B cell (primary cell): ENCODE measurements around the gene LRTM1. TPM values are rescaled to one million over a fixed set of nuclear protein-coding genes. Genes with fewer than 3 reads are reported as not detected.

Experiments used
- ATAC-seq: fragments of 200-7000 bp; cut with Tn5 transposase; one replicate; pipeline ENCODE4 v1.10.0; 2021; ENCODE audit warnings: low read depth, mild to moderate bottlenecking, moderate number of reproducible peaks, moderate library complexity
- CTCF ChIA-PET: fragments of 350-600 bp; sonication (Branson Sonifier 250); formaldehyde crosslinking; loops from one replicate; lab custom pipeline; 2021; ENCODE audit warnings: antibody characterized with exemption, inconsistent platforms; lab: Charles Lee
- POLR2A ChIA-PET: fragments of 350-600 bp; sonication (Branson Sonifier 250); formaldehyde crosslinking; loops from one replicate; lab custom pipeline; 2021; ENCODE audit warnings: antibody characterized with exemption; lab: Charles Lee
- DNase-seq: peaks from one replicate; pipeline ENCODE4 v3.0.0; 2013
- H2AFZ ChIP-seq: 2 replicates; pipeline ENCODE4 v1.6.1; 2012; ENCODE audit warnings: mild to moderate bottlenecking, low read depth, low read length; ENCODE audit not compliant: insufficient read depth, poor library complexity, severe bottlenecking
- H3K27ac ChIP-seq, 2 donors: 1 replicate in 1 of 2; 2 replicates in 1 of 2; pipeline ENCODE4 v1.5.1; 2012 to 2013; ENCODE audit warnings: low read length in 2 of 2, mild to moderate bottlenecking in 2 of 2, moderate library complexity in 1 of 2
- H3K27me3 ChIP-seq, 4 experiments: fragments of 200-600 bp in 1 of 4; sonication (generic) in 1 of 4; replicated peaks in 1 of 4; 1 replicate in 2 of 4; 2 replicates in 2 of 4; pipeline versions ENCODE4 v1.6.1 to v1.7.0; 2013 to 2016; ENCODE audit warnings: low read length in 3 of 4, mild to moderate bottlenecking in 2 of 4, mixed read lengths in 1 of 4, moderate library complexity in 1 of 4; ENCODE audit not compliant: insufficient read depth in 4 of 4, control insufficient read depth in 3 of 4; ENCODE audit errors: control extremely low read depth in 1 of 4
- H3K36me3 ChIP-seq, 2 experiments: replicated peaks in 1 of 2; 1 replicate in 1 of 2; 2 replicates in 1 of 2; pipeline versions ENCODE4 v1.6.1 to v1.7.1; 2013; ENCODE audit warnings: low read length in 1 of 2; ENCODE audit not compliant: insufficient read depth in 2 of 2, control insufficient read depth in 1 of 2; ENCODE audit errors: control extremely low read depth in 1 of 2, extremely low read depth in 1 of 2
- H3K4me1 ChIP-seq, 2 donors: fragments of 200-600 bp in 1 of 2; sonication (generic) in 1 of 2; 1 replicate in 1 of 2; 2 replicates in 1 of 2; pipeline versions ENCODE4 v1.5.1 to v1.6.1; 2013 to 2017; ENCODE audit warnings: low read length in 2 of 2; ENCODE audit not compliant: control insufficient read depth in 2 of 2, insufficient read depth in 2 of 2
- H3K4me2 ChIP-seq: replicated peaks from 2 replicates; pipeline ENCODE3; 2012; ENCODE audit warnings: mild to moderate bottlenecking, low read depth, low read length; ENCODE audit not compliant: poor library complexity, severe bottlenecking
- H3K4me3 ChIP-seq, 5 experiments: fragments of 200-600 bp in 1 of 5; sonication (generic) in 1 of 5; 1 replicate in 3 of 5; 2 replicates in 2 of 5; pipeline versions ENCODE4 v1.5.1 to v1.7.0; 2011 to 2016; ENCODE audit warnings: low read length in 4 of 5, mild to moderate bottlenecking in 4 of 5, low read depth in 2 of 5, control low read depth in 1 of 5, moderate library complexity in 1 of 5; ENCODE audit not compliant: insufficient read depth in 1 of 5; ENCODE audit errors: control extremely low read depth in 1 of 5, extremely low read depth in 1 of 5
- H3K79me2 ChIP-seq: fragments of 200-600 bp; sonication (generic); one replicate; pipeline ENCODE4 v1.6.0; 2016; ENCODE audit warnings: low read length; ENCODE audit not compliant: control insufficient read depth, insufficient read depth
- H3K9ac ChIP-seq: fragments of 200-600 bp; sonication (generic); 2 replicates; pipeline ENCODE4 v1.6.1; 2017; ENCODE audit warnings: mild to moderate bottlenecking, low read length, moderate library complexity
- H3K9me3 ChIP-seq, 3 donors: one replicate each; pipeline versions ENCODE4 v1.6.1 to v1.7.1; 2013; ENCODE audit warnings: low read length in 2 of 3; ENCODE audit not compliant: control insufficient read depth in 2 of 3, insufficient read depth in 1 of 3; ENCODE audit errors: control extremely low read depth in 1 of 3
- H4K20me1 ChIP-seq: 2 replicates; pipeline ENCODE4 v1.6.0; 2012; ENCODE audit warnings: mild to moderate bottlenecking, low read length; ENCODE audit not compliant: insufficient read depth, control insufficient read depth, poor library complexity, severe bottlenecking
- H3K27ac Mint-ChIP-seq: one replicate; pipeline ENCODE4 v1.8.0; 2021; ENCODE audit warnings: mixed read lengths
- H3K27me3 Mint-ChIP-seq: one replicate; pipeline ENCODE4 v1.8.0; 2021; ENCODE audit warnings: mixed read lengths
- H3K4me1 Mint-ChIP-seq: one replicate; pipeline ENCODE4 v1.8.0; 2021; ENCODE audit warnings: mixed read lengths
- H3K4me3 Mint-ChIP-seq: one replicate; pipeline ENCODE4 v1.8.0; 2021; ENCODE audit warnings: mixed read lengths
- H3K9me3 Mint-ChIP-seq: one replicate; pipeline ENCODE4 v1.8.0; 2022; ENCODE audit warnings: mixed read lengths; ENCODE audit not compliant: insufficient read depth
- CTCF ChIP-seq: fragments of 200-600 bp; IDR thresholded peaks from one replicate; pipeline ENCODE4 v1.8.0; 2022; ENCODE audit warnings: antibody characterized with exemption, mild to moderate bottlenecking
- EZH2 ChIP-seq: IDR thresholded peaks from 2 replicates; pipeline ENCODE4 v1.6.1; 2012; ENCODE audit warnings: borderline replicate concordance, low read depth, mild to moderate bottlenecking, moderate library complexity, low read length; ENCODE audit not compliant: insufficient read depth, poor library complexity, severe bottlenecking
- WGBS: methylation state at CpG from one replicate; pipeline ENCODE4 v1.1.5; 2013; ENCODE audit warnings: missing lambda C conversion rate; ENCODE audit not compliant: insufficient coverage; 5-methylcytosine and 5-hydroxymethylcytosine counted together
- intact Hi-C: fragments of 100-400 bp; cut with micrococcal nuclease; formaldehyde crosslinking; loops from one replicate; pipeline ENCODE4 v1.10.0; 2022
- polyA plus RNA-seq: library from polyadenylated mRNA; depleted of rRNA; stranded (reverse); fragments of >200 nt; gene quantifications from 2 replicates; pipeline ENCODE4 v1.2.3, GENCODE V29; 2012
- total RNA-seq, 2 donors: library from RNA; stranded (reverse); fragments of 120-200 nt in 1 of 2; gene quantifications; 1 replicate in 1 of 2; 2 replicates in 1 of 2; pipeline versions ENCODE4 v1.2.3 to v1.2.4, GENCODE V29; 2013 to 2022

LRTM1 gene
- total and polyA plus RNA-seq, 2 donors (not counting 1 experiment from before 2014, with no cell fraction given) = not detected

GRCh38 chr3:54873059-54874010 is 54.5 kb downstream of the LRTM1 start:
- intact Hi-C loops = no loop called here
- ChIA-PET CTCF (no interaction called here), POLR2A (no interaction called here)
- Mint-ChIP-seq H3K4me3 (no peak overlapping the region), H3K4me1 (no peaks in the 10 kb centered on the region), H3K9me3 (no peaks in the 10 kb centered on the region), H3K27me3 (no peaks in the 10 kb centered on the region), H3K27ac (no peak overlapping the region)
- peaks cover 0 to 3% (median 0%) of the 10 kb centered on the region in 3 donors for H3K9me3 ChIP-seq
- no peaks in the 10 kb centered on the region for H3K27me3 ChIP-seq
- no peak for TF ChIP-seq EZH2
- no peak for TF ChIP-seq CTCF
- no peak overlapping the region for H2AFZ ChIP-seq
- WGBS = 93% methylated on average over 6 of the region's 8 CpGs
- H3K27ac ChIP-seq = no peak overlapping the region
- H3K9ac ChIP-seq = no peak overlapping the region
- no peaks in the 10 kb centered on the region for H3K4me1 ChIP-seq
- no peaks in the 10 kb centered on the region for H4K20me1 ChIP-seq
- H3K4me2 ChIP-seq = no peak overlapping the region
- no peak for DNase-seq
- H3K4me3 ChIP-seq = no peak overlapping the region
- no peak for ATAC-seq
- no peaks in the 10 kb centered on the region for H3K36me3 ChIP-seq
- H3K79me2 ChIP-seq = no peaks in the 10 kb centered on the region

- Histone ChIP-seq H3K4me3 (no peak overlapping the region), H3K27ac (no peak overlapping the region), H3K79me2 (no peaks in the 10 kb centered on the region), H4K20me1 (no peaks in the 10 kb centered on the region), H3K4me2 (no peak overlapping the region), H3K9ac (no peak overlapping the region), H3K9me3 (peaks cover 0 to 3% (median 0%) of the 10 kb centered on the region in 3 donors), H3K36me3 (no peaks in the 10 kb centered on the region), H3K4me1 (no peaks in the 10 kb centered on the region), H3K27me3 (no peaks in the 10 kb centered on the region), H2AFZ (no peak overlapping the region)
- Mint-ChIP-seq H3K27ac (no peak overlapping the region), H3K4me1 (no peaks in the 10 kb centered on the region), H3K9me3 (peaks cover 2% of the 10 kb centered on the region), H3K4me3 (no peak overlapping the region), H3K27me3 (no peaks in the 10 kb centered on the region)
- intact Hi-C loops = no loop called here
- CTCF ChIA-PET = no interaction called here
- ATAC-seq = no peak
- TF ChIP-seq EZH2 (no peak), CTCF (no peak)
- no peak for DNase-seq
- WGBS = 82% methylated on average over 4 of the region's 4 CpGs
- POLR2A ChIA-PET = no interaction called here
Measured at GRCh38 chr3:54871867-54872266, 56.0 kb downstream of the LRTM1 start.
